ENCODE results near the gene NUMA1. TPM values are rescaled to one million over a fixed set of nuclear protein-coding genes. Genes with fewer than 3 reads are reported as not detected.

The NUMA1 gene
- total RNA-seq, 4 donors from 2014 or later = 259 to 342 (median 280) TPM

- no peak for TF ChIP-seq POLR2A (IDR thresholded peaks at IDR 0.05)
- H3K9me3 ChIP-seq = no peaks in the 10 kb centered on the region
- peaks cover 60 to 67% of the 10 kb centered on the region in 2 donors for H3K4me1 ChIP-seq
- H3K27me3 ChIP-seq = no peaks in the 10 kb centered on the region
- H3K27ac ChIP-seq = peak overlapping the region; percentile 72 to 86 (median 84)
- no peaks in the 10 kb centered on the region for H3K36me3 ChIP-seq
- no peak overlapping the region for H3K4me3 ChIP-seq (replicated peaks in 1 of 3)
- DNase-seq = no peak
- intact Hi-C loops (cut with DNase I) = no loop called here
These were observed 11.1 kb downstream of the NUMA1 start for GRCh38 chr11:72069200-72069599.

- H3K36me3 ChIP-seq = no peaks in the 10 kb centered on the region
- TF ChIP-seq CTCF (IDR thresholded peaks at IDR 0.05) = no peak
- TF ChIP-seq POLR2A (IDR thresholded peaks at IDR 0.05) = no peak
- peak overlapping the region; percentile 54 to 84 (median 72) for H3K27ac ChIP-seq
- H3K4me1 ChIP-seq = peaks cover 60 to 64% of the 10 kb centered on the region in 2 donors
- DNase-seq = no peak
- H3K4me3 ChIP-seq (replicated peaks in 1 of 3) = no peak overlapping the region
- intact Hi-C loops (cut with DNase I) = no loop called here
- H3K9me3 ChIP-seq = no peaks in the 10 kb centered on the region
- no peaks in the 10 kb centered on the region for H3K27me3 ChIP-seq
These were observed 12.7 kb downstream of the NUMA1 start for GRCh38 chr11:72067676-72068075.

- TF ChIP-seq POLR2A (IDR thresholded peaks at IDR 0.05) (no peak), CTCF (IDR thresholded peaks at IDR 0.05) (no peak)
- Histone ChIP-seq H3K4me3 (replicated peaks in 1 of 3) (no peak overlapping the region), H3K4me1 (peaks cover 56 to 60% of the 10 kb centered on the region in 2 donors), H3K27me3 (no peaks in the 10 kb centered on the region), H3K9me3 (no peaks in the 10 kb centered on the region), H3K36me3 (no peaks in the 10 kb centered on the region), H3K27ac (peak overlapping the region; percentile 54 to 84 (median 72))
- no peak for DNase-seq
- intact Hi-C loops (cut with DNase I) = no loop called here
These were observed 13.1 kb downstream of the NUMA1 start for GRCh38 chr11:72067266-72067665.

GRCh38 chr11:72066855-72067254 is 13.5 kb downstream of the NUMA1 start:
- H3K4me3 ChIP-seq (replicated peaks in 1 of 3) = no peak overlapping the region
- no peaks in the 10 kb centered on the region for H3K36me3 ChIP-seq
- TF ChIP-seq POLR2A (IDR thresholded peaks at IDR 0.05) = no peak
- H3K27me3 ChIP-seq = no peaks in the 10 kb centered on the region
- H3K4me1 ChIP-seq = peaks cover 52 to 56% of the 10 kb centered on the region in 2 donors
- H3K27ac ChIP-seq = peak overlapping the region; percentile 54 to 84 (median 72)
- no peak for DNase-seq
- no peaks in the 10 kb centered on the region for H3K9me3 ChIP-seq
- intact Hi-C loops (cut with DNase I) = no loop called here

- TF ChIP-seq CTCF (IDR thresholded peaks at IDR 0.05) (no peak), POLR2A (IDR thresholded peaks at IDR 0.05) (no peak)
- no peak for DNase-seq
- intact Hi-C loops (cut with DNase I) = no loop called here
- Histone ChIP-seq H3K27me3 (no peaks in the 10 kb centered on the region), H3K36me3 (no peaks in the 10 kb centered on the region), H3K4me3 (replicated peaks in 1 of 3) (no peak overlapping the region), H3K27ac (no peak overlapping the region), H3K4me1 (peaks cover 13 to 22% of the 10 kb centered on the region in 2 donors), H3K9me3 (no peaks in the 10 kb centered on the region)
- 91 to 95% methylated on average over 5 of the region's 5 CpGs for WGBS, 2 donors
These were observed 18.5 kb downstream of the NUMA1 start for GRCh38 chr11:72061739-72062396.

- 68 to 72% methylated on average over 3 of the region's 3 CpGs for WGBS, 2 donors
- H3K27ac ChIP-seq = peak overlapping the region; percentile 14 to 42 (median 42)
- DNase-seq = peak; percentile 51 to 61
- intact Hi-C loops (cut with DNase I) = no loop called here
- no peak overlapping the region for H3K4me3 ChIP-seq (replicated peaks in 1 of 3)
- no peaks in the 10 kb centered on the region for H3K27me3 ChIP-seq
- peaks cover 11 to 21% of the 10 kb centered on the region in 2 donors for H3K4me1 ChIP-seq
- no peak for TF ChIP-seq POLR2A (IDR thresholded peaks at IDR 0.05)
- TF ChIP-seq CTCF (IDR thresholded peaks at IDR 0.05) = no peak
- H3K9me3 ChIP-seq = no peaks in the 10 kb centered on the region
- H3K36me3 ChIP-seq = no peaks in the 10 kb centered on the region
These were observed 21.8 kb downstream of the NUMA1 start for GRCh38 chr11:72058416-72059034.
